ENCODE measurements around the gene MRPL2.
A peak's percentile ranks its signal among the peaks of the same experiment; 100 is the strongest.

MRPL2 gene

GRCh38 chr6:43059168-43060033 is at the start of gene MRPL2, which contains the start of gene KLC4:
Gene MRPL2 (minus strand): TSS chr6:43059434. CDS start chr6:43059381, 53 bp downstream.
Gene KLC4 (plus strand): TSS chr6:43059631. CDS start chr6:43061336, 1,705 bp downstream.
- DNase-seq = peak; percentile 96

- DNase-seq = no peak
Observed at GRCh38 chr6:43107344-43108062, 48.3 kb upstream of the MRPL2 start.

GRCh38 chr6:43105538-43106222 is 46.4 kb upstream of the MRPL2 start:
- no peak for DNase-seq

DNA sequence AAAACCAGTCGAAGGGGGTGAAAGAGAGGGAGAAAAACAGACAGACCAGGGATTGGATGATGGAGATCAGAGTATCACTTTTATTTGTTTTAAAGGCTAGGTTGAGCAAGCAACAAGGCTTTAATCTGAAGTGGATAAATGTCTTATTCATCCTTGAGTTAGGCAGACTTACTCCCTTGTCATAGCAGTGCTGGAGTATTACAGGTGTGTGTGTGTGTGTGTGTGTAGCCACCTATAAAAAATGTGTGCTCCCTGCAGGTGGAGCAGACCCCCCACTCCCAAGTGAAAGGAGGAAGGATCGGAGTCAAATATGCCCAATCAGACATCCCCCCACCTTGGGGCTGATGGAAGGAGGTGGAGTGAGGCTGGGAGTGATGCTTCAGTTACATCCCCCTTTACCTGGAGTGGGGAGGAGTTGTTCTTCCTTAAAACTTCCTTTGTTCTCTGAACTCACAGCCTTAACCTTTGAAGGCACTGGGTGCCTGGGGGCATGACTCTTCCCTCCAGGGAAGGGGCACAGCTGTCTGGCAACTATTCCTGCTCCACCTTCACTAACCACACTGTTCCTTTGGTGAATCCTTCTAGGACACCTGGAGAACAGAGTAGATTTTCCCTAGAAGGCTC is 44.1 kb upstream of the MRPL2 start:
- DNase-seq = no peak

- no peak for DNase-seq
Observed at GRCh38 chr6:43101497-43101896, 42.3 kb upstream of the MRPL2 start.

DNA sequence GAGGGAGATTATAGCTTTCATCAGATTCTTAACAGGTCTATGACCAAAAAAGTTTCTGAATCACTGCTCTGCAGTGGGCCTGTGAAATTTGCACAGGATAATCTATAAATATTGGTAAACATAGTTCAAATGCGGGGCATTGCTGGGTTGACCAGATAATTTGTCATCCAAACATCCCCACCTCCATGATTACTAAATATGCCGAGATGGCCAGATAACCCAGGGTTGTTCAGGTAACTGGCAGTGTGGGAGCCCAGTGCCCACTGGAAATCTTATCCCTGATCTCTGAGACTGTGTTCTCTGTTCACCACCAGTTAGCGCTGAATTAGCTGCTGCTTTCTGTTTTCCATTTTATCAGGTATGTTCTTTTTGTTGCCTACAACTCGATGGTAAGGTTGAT is 38.3 kb upstream of the MRPL2 start:
- DNase-seq = no peak

DNA sequence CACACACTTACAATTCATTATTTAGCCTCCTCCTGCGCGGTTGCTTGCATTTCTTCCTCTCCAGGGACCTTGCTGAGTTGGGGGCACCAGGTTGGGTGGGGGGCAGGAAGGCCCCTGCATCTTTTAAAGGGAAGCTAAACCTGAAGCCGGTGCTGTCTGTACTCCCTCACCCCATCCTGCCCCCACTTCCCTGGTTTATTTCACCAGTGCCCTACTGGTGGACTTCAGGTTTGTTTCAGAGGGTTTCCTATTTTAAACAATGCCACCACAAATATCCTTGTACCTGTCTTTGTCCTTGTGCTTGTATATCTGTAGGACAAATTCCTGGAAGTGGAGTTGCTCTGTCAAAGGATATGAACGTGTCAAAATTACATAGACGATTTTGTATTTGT is 37.9 kb upstream of the MRPL2 start:
- no peak for DNase-seq

- no peak for DNase-seq
Observed at GRCh38 chr6:43096451-43097097, 37.3 kb upstream of the MRPL2 start.

- DNase-seq = no peak
Observed at GRCh38 chr6:43095939-43096338, 36.7 kb upstream of the MRPL2 start.

GRCh38 chr6:43093436-43094289 is 34.4 kb upstream of the MRPL2 start:
- no peak for DNase-seq

DNA sequence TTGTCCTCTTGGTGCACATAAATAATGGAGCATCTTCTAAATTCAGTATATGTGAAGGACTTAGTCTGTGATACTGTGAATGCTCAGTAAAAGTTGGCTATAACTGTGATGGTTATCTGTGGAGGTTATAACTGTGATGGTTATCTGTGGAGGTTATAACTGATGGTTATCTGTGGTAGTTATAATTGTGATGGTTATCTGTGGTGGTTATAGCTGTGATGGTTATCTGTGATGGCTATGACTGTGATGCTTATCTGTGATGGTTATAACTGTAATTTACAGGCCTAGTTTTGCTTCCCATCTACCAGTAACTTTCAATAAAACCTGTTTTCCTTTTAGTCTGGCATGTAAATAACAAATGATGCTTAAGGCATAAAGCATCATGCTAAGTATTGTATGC is 33.4 kb upstream of the MRPL2 start:
- DNase-seq = no peak

DNA sequence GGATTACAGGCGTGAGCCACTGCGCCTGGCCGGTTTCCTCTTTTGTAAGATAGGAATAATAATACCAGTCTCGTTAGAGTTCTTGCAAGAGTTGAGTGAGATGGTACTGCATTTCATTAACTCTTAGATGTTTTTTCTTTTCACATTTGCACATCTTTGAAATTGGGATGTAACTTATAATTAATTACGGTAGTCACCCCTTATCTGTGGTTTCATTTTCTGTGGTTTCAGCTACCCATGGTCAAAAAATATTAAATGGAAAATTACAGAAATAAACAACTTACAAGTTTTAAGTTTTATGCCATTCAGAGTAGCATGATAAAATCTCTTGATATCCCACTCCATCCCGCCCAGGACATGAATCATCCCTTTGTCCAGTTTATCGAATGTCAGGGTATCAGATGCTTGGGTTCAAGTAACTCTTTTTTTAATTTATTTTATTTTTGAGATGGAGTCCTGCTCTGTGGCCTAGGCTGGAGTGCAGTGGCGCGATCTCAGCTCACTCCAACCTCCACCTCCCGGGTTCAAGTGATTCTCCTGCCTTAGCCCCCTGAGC is 32.3 kb upstream of the MRPL2 start:
- no peak for DNase-seq

GRCh38 chr6:43091020-43091419 is 31.8 kb upstream of the MRPL2 start:
- no peak for DNase-seq

GRCh38 chr6:43090559-43090956 is 31.3 kb upstream of the MRPL2 start:
- no peak for DNase-seq

DNA sequence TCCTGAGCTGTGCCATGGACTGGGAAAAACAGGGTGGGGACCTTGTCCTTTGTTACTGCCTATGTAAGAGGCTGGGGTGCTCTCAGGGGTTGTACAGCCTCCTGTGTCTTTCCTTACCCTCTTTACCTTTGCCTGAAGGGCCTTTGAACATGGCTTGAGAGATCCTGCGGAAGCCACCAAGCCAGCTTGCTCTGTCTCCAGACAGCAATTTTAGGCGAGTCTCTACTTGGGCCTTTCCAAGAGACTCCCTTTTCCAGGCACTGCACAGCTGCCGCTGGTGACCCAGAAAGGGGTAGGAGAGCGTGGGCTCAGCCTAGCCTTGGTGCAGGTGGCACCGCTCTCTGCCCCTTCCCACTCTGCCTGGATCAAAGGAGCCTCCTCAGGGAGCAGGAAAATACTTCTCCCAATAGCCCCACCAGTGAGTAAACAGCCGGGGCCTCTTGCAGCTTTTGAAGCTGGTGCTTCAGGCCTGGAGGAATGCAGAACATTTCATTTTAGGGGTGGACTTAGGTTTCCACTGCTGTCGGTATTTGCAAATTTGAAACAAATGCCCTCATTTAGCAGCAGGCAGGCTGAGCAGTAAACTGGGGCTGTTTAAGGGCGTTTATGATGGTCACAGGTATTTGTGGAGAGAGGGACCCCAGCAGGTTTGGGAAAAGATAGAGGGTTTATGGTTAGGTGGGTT is 30.8 kb upstream of the MRPL2 start:
- DNase-seq = no peak

- DNase-seq = no peak
Observed at GRCh38 chr6:43089467-43089866, 30.2 kb upstream of the MRPL2 start.

DNA sequence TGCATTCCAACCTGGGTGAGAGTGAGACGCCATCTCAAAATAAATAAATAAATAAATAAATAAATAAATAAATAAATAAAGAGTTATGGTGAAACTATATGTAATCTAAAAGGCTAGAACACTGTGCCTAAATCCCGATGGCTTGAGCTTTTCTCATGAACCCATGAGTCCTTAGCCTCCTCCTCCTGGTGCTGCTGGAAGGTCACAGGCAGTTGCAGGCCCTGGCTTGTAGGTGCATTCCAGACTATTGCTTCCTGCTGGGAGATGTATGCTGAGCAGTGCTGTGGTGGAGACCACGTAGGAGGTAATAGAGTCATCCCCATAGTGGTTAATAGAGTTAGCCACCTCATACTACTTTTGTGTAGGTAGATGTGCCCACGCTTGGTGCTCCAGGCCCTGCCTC is 29.4 kb upstream of the MRPL2 start:
- no peak for DNase-seq

- DNase-seq = no peak
Observed at GRCh38 chr6:43086022-43086658, 26.9 kb upstream of the MRPL2 start.

DNA sequence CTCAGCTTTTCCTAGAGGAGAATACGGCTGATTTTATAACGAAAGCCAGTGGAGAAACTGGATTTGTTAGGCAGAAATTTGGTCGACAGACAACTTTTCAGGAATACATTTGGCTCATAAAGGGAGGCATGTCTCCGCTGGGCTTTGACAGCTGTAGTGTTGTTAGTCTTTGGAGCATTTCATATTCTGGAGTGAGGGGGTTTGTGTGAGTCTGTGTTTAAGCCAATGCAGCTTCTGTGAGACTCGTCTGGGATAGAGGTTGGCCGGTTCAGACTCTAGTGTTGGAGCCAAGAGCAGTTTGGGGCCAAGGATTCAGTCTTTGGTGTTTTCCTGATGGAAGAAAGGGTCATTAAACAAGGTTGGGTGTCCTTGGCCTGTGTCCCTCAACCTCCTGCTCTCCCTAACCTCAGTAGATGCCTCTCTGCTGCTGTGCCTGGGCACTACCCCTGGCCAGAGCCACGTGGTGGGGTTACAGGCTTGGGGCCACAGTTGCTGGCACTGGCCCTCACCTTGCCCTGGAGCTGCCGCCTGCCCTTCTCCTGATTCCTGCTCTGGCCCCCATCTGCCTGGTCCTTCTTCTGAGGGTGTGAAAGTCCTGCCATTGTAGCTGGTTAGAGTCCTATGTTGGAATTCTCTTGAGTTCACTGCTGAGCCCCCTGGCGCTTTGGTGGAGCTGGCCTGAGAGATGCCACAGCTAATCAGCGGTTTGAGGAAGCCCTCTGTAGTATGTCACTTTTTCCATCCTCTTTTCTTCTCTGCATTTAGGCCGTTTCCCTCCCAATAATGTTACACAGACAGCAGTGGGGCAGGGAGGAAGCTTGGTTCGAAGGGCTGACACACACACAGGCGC is 23.8 kb upstream of the MRPL2 start:
- DNase-seq = no peak

Data from stimulated activated CD4-positive, alpha-beta T cell treated with anti-CD3 and anti-CD28 coated beads, Interleukin-12 subunit alpha, Interleukin-12 subunit beta, amount 100 ng/mL, for 4 hours (primary cell).